ENCODE measurements around the gene CAMSAP2.

Gene CAMSAP2

DNA sequence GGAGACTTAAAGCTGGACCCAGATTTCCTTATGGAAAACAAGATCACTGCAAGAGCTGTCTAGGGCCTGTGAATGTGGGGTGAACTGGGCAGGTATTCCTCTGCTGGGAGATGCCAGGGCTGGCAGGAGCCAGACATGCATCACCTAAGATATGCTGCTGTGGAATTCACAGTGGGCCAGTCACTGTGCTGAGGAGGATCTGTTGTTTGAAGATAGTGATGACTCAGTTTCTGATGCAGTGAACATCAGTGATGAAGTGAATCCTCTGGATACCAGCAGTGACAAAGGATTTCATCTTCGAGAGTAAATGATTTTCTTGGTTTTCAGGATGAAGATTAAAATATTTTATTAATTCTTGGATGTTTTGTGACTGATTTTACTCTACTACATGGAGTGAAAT lies 29.9 kb upstream of the CAMSAP2 start:
- H3K4me3 ChIP-seq (ENCODE audit: low read length) = no peak overlapping the region
- WGBS (ENCODE audit: insufficient coverage, insufficient read length) = no CpG with 5 or more reads among the region's 1 CpG
- H3K36me3 ChIP-seq (ENCODE audit: control insufficient read depth, insufficient read depth, low read length) = no peaks in the 10 kb centered on the region
- no peaks in the 10 kb centered on the region for H3K9me3 ChIP-seq (ENCODE audit: control insufficient read depth, insufficient read depth, low read length)
- H3K4me1 ChIP-seq (ENCODE audit: control insufficient read depth, insufficient read depth, low read length) = no peaks in the 10 kb centered on the region
- no peak for DNase-seq (ENCODE audit: low read depth, low spot score)
- no peaks in the 10 kb centered on the region for H3K27me3 ChIP-seq (ENCODE audit: control insufficient read depth, insufficient read depth, low read length)
- no peak overlapping the region for H3K27ac ChIP-seq (ENCODE audit: low read length)

DNA sequence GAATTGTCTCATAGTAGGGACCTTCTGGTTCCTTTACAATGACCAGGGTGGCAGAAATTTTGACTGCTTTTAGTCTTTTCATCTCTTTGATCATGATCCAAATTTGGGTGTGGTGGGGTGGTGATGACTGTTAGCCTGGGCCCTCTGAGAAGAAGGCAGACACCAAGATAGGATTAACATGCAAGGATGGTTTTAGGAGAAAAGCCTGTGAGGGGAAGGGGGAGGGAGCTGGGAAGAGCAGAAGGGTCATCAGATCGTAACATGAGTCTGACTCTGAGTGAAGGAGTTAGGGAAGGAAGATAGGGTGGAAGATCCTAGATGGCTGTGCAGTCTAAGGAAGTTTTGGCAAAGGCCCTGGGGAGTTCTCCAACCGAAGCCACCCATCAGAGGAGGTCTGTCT lies 28.5 kb upstream of the CAMSAP2 start:
- no peak for DNase-seq (ENCODE audit: low read depth, low spot score)
- Histone ChIP-seq H3K4me3 (ENCODE audit: low read length) (no peak overlapping the region), H3K27ac (ENCODE audit: low read length) (no peak overlapping the region), H3K4me1 (ENCODE audit: control insufficient read depth, insufficient read depth, low read length) (no peaks in the 10 kb centered on the region), H3K9me3 (ENCODE audit: control insufficient read depth, insufficient read depth, low read length) (no peaks in the 10 kb centered on the region), H3K27me3 (ENCODE audit: control insufficient read depth, insufficient read depth, low read length) (no peaks in the 10 kb centered on the region), H3K36me3 (ENCODE audit: control insufficient read depth, insufficient read depth, low read length) (no peaks in the 10 kb centered on the region)
- no CpG with 5 or more reads among the region's 2 CpGs for WGBS (ENCODE audit: insufficient coverage, insufficient read length)

DNA sequence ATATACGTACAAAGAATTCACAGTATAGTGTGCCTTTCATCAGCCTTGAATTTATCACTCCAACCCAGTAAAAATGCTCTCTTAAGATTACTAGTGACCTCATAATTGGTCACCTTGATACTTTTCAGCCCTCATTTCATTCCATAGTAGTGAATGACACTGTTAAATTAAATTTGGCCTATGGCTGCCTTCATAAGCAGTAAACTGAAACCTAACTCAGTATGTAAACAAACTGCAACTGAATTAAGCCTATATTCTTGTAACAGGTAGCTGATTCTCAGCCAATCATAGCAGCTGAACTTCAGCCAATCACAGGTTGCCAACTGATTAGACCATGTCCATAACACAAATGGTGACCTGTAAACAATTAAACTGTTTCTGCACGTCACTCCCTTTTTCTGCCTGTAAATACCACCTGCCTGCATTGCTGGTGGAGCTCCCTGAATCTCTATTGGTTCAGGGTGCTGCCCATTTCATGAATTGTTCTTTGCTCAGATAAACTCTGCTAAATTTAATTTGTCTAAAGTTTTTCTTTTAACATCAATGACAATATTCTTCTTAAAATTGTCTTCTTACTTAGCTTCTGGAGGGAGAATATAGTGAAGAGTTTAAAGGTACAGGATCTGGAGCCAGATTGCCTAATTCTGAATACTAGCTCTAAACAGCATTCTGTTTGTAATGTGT lies 24.0 kb upstream of the CAMSAP2 start:
- no peak for DNase-seq (ENCODE audit: low read depth, low spot score)
- Histone ChIP-seq H3K4me1 (ENCODE audit: control insufficient read depth, insufficient read depth, low read length) (no peaks in the 10 kb centered on the region), H3K27ac (ENCODE audit: low read length) (no peak overlapping the region), H3K36me3 (ENCODE audit: control insufficient read depth, insufficient read depth, low read length) (no peaks in the 10 kb centered on the region), H3K9me3 (ENCODE audit: control insufficient read depth, insufficient read depth, low read length) (no peaks in the 10 kb centered on the region), H3K27me3 (ENCODE audit: control insufficient read depth, insufficient read depth, low read length) (no peaks in the 10 kb centered on the region), H3K4me3 (ENCODE audit: low read length) (no peak overlapping the region)
- WGBS (ENCODE audit: insufficient coverage, insufficient read length) = no CpG with 5 or more reads among the region's 2 CpGs

DNA sequence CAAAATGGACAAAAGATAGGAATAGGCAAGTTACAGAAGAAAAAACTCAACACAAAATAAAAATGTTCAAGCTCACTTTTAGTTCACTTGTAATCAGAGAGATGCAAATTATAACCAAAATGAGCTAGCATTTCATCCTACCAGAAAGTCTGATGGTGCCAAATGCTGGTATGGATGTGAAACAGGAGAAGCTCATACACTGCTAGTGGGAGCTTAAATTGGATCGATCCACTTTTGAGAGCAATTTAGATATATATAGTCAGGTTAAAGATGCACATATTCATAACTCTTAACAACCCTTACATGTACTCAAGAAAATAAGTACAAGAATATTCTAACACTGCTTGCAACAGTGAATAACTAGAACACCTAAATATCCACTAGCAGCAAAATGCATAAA lies 18.5 kb upstream of the CAMSAP2 start:
- H3K27me3 ChIP-seq (ENCODE audit: control insufficient read depth, insufficient read depth, low read length) = no peaks in the 10 kb centered on the region
- no peaks in the 10 kb centered on the region for H3K36me3 ChIP-seq (ENCODE audit: control insufficient read depth, insufficient read depth, low read length)
- H3K27ac ChIP-seq (ENCODE audit: low read length) = no peak overlapping the region
- H3K4me3 ChIP-seq (ENCODE audit: low read length) = no peak overlapping the region
- WGBS (ENCODE audit: insufficient coverage, insufficient read length) = no CpG with 5 or more reads among the region's 1 CpG
- no peaks in the 10 kb centered on the region for H3K9me3 ChIP-seq (ENCODE audit: control insufficient read depth, insufficient read depth, low read length)
- H3K4me1 ChIP-seq (ENCODE audit: control insufficient read depth, insufficient read depth, low read length) = no peaks in the 10 kb centered on the region
- no peak for DNase-seq (ENCODE audit: low read depth, low spot score)

DNA sequence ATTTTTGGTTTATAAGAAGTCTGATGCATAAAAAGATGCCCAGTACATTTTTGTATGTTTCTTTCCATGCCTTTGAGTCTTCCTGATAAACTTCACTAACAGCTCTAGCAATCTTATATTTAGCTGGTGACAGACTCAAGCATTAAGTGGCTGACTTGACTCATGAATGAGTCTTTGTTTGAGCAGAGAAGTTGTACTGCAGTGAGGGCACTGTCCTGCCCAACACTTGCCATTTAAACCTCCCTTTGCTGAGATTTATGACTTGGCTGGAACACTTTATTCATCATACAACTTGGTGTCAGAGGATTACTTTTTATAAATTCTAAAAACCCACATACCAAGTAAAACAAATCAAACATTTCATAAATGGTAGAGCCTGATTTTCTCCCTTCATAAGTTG lies 14.6 kb upstream of the CAMSAP2 start:
- no peak for DNase-seq (ENCODE audit: low read depth, low spot score)
- Histone ChIP-seq H3K27me3 (ENCODE audit: control insufficient read depth, insufficient read depth, low read length) (no peaks in the 10 kb centered on the region), H3K4me1 (ENCODE audit: control insufficient read depth, insufficient read depth, low read length) (no peaks in the 10 kb centered on the region), H3K27ac (ENCODE audit: low read length) (no peak overlapping the region), H3K9me3 (ENCODE audit: control insufficient read depth, insufficient read depth, low read length) (no peaks in the 10 kb centered on the region), H3K4me3 (ENCODE audit: low read length) (no peak overlapping the region), H3K36me3 (ENCODE audit: control insufficient read depth, insufficient read depth, low read length) (no peaks in the 10 kb centered on the region)

DNA sequence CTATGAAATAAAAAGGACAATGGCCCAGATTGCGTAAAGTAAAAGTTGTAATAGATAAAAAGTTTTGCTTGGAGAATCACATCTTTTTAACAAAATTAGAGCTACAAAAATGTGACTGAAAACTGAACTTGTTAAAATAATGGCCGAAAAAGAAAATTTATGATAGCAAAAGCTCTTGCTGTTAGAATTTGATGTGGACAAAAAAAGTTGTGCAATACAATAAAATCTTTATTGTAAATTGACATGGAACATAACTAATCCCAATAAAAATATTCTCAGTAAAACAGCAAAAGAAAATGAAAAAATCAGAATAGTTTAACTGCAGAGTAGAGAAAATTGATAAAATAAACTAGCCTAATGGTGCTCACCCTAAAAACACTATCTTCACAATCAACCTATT lies 11.4 kb upstream of the CAMSAP2 start:
- Histone ChIP-seq H3K4me1 (ENCODE audit: control insufficient read depth, insufficient read depth, low read length) (no peaks in the 10 kb centered on the region), H3K27ac (ENCODE audit: low read length) (no peak overlapping the region), H3K27me3 (ENCODE audit: control insufficient read depth, insufficient read depth, low read length) (no peaks in the 10 kb centered on the region), H3K9me3 (ENCODE audit: control insufficient read depth, insufficient read depth, low read length) (no peaks in the 10 kb centered on the region), H3K4me3 (ENCODE audit: low read length) (no peak overlapping the region), H3K36me3 (ENCODE audit: control insufficient read depth, insufficient read depth, low read length) (no peaks in the 10 kb centered on the region)
- WGBS (ENCODE audit: insufficient coverage, insufficient read length) = no CpG with 5 or more reads among the region's 2 CpGs
- DNase-seq (ENCODE audit: low read depth, low spot score) = no peak

DNA sequence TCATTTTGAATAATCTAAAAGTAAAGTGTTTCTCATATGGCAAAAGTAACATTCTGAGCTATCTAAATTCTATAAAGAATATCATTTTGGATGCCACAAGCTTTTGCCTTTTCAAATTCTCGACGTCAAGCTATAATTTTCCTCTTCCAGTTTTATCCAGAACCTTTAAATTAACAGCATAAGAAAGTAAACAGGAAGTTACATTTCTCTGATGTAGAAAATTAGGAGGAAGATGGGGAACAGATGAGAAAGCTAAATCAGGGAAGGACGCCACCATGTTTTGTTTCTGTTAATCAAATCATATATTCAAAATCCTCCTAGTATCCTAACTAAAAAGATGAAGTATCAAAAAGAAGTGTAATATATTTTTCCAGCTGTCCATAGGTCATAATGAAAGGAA lies 8.8 kb upstream of the CAMSAP2 start:
- H3K4me1 ChIP-seq (ENCODE audit: control insufficient read depth, insufficient read depth, low read length) = no peaks in the 10 kb centered on the region
- no CpG with 5 or more reads among the region's 3 CpGs for WGBS (ENCODE audit: insufficient coverage, insufficient read length)

DNA sequence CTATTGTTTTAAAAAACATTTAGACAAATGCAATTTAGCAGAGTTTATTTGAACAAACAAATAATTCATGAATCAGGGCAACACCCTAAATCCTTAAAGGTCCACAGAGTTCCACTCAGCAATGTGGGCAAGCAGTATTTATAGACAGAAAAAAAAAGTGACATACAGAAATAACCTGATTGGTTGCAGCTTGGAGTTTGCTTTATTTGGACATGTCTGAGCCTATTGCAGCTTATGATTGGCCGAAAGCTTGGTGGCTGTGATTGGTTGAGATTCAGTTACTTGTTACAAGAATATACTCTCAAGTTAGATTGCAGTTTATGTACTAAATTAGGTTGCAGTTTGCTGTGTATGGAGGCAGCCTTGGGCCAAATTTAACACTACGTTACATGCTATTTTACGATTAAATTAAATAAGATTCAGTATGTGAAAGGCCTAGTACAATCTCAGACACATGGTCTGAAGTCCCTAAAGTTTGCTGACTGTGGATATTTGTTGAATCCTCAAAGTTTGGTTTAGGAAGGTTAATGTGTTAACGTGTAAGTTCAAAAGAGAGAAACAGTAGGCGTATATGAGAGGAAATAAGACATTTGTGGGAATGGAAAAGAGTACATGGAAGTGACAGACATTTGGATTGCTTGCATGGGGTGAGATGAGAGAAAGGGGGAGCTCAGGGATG lies 6.9 kb upstream of the CAMSAP2 start:
- H3K27me3 ChIP-seq (ENCODE audit: control insufficient read depth, insufficient read depth, low read length) = no peaks in the 10 kb centered on the region
- no peaks in the 10 kb centered on the region for H3K9me3 ChIP-seq (ENCODE audit: control insufficient read depth, insufficient read depth, low read length)
- 100% methylated on average over 2 of the region's 5 CpGs for WGBS (ENCODE audit: insufficient coverage, insufficient read length)
- DNase-seq (ENCODE audit: low read depth, low spot score) = no peak
- H3K4me3 ChIP-seq (ENCODE audit: low read length) = no peak overlapping the region
- no peak overlapping the region for H3K27ac ChIP-seq (ENCODE audit: low read length)
- H3K4me1 ChIP-seq (ENCODE audit: control insufficient read depth, insufficient read depth, low read length) = no peaks in the 10 kb centered on the region
- no peaks in the 10 kb centered on the region for H3K36me3 ChIP-seq (ENCODE audit: control insufficient read depth, insufficient read depth, low read length)

More for the DNA sequence above, 8.8 kb upstream of the CAMSAP2 start:
- Histone ChIP-seq H3K9me3 (ENCODE audit: control insufficient read depth, insufficient read depth, low read length) (no peaks in the 10 kb centered on the region), H3K27ac (ENCODE audit: low read length) (no peak overlapping the region), H3K27me3 (ENCODE audit: control insufficient read depth, insufficient read depth, low read length) (no peaks in the 10 kb centered on the region), H3K36me3 (ENCODE audit: control insufficient read depth, insufficient read depth, low read length) (no peaks in the 10 kb centered on the region), H3K4me3 (ENCODE audit: low read length) (no peak overlapping the region)
- DNase-seq (ENCODE audit: low read depth, low spot score) = no peak

DNA sequence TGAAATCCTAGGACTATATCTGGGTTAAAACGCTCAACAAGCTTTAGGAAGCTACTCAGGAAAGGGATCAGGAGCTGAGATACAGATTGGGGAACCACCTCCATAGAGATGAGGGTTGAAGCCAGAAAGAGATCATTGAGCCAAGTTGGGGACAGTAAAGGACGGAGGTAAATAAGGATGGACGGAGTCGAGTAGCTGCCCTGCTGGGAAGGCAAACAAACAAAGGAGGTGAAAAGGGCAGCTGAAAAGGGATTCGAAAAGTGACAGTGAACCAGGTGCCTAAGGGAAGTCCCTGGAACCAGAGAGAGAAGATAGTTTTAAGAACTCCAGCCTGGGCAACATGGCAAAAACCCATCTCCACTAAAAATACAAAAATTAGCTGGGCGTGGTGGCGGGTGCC lies 6.3 kb upstream of the CAMSAP2 start:
- no peak overlapping the region for H3K4me3 ChIP-seq (ENCODE audit: low read length)
- H3K36me3 ChIP-seq (ENCODE audit: control insufficient read depth, insufficient read depth, low read length) = no peaks in the 10 kb centered on the region
- H3K27ac ChIP-seq (ENCODE audit: low read length) = no peak overlapping the region
- no CpG with 5 or more reads among the region's 7 CpGs for WGBS (ENCODE audit: insufficient coverage, insufficient read length)
- no peaks in the 10 kb centered on the region for H3K9me3 ChIP-seq (ENCODE audit: control insufficient read depth, insufficient read depth, low read length)
- no peaks in the 10 kb centered on the region for H3K4me1 ChIP-seq (ENCODE audit: control insufficient read depth, insufficient read depth, low read length)
- H3K27me3 ChIP-seq (ENCODE audit: control insufficient read depth, insufficient read depth, low read length) = no peaks in the 10 kb centered on the region
- no peak for DNase-seq (ENCODE audit: low read depth, low spot score)

DNA sequence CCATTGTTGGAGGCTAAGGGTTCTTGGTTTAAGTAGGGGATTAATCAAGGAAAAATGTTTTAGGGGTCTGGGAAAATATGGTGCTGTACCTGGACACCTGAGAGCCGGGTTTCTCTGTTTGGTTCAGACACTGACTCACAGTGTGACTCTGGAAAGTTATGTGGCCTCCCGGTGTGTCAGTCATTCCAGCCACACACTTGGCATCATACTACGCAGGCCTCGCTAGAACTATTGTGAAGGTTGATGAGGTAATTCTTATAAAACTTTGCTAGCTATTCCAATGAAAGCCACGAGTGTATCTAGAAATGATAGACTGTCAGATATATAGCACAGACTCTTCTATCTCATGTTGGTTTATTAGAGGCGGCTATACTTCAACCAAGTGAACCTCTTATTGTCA lies 4.8 kb upstream of the CAMSAP2 start:
- whole genome bisulfite sequencing (ENCODE audit: insufficient coverage, insufficient read length) = no CpG with 5 or more reads among the region's 6 CpGs
- no peaks in the 10 kb centered on the region for H3K36me3 ChIP-seq (ENCODE audit: control insufficient read depth, insufficient read depth, low read length)

More for the DNA sequence above, 4.8 kb upstream of the CAMSAP2 start:
- no peak overlapping the region for H3K27ac ChIP-seq (ENCODE audit: low read length)
- H3K4me1 ChIP-seq (ENCODE audit: control insufficient read depth, insufficient read depth, low read length) = no peaks in the 10 kb centered on the region
- no peak overlapping the region for H3K4me3 ChIP-seq (ENCODE audit: low read length)
- no peaks in the 10 kb centered on the region for H3K27me3 ChIP-seq (ENCODE audit: control insufficient read depth, insufficient read depth, low read length)
- no peak for DNase-seq (ENCODE audit: low read depth, low spot score)
- no peaks in the 10 kb centered on the region for H3K9me3 ChIP-seq (ENCODE audit: control insufficient read depth, insufficient read depth, low read length)

All from iPS DF 6.9 (cell line).